Measurements from ENCODE around the gene KNOP1. TPM values are rescaled to one million over a fixed set of nuclear protein-coding genes. Genes with fewer than 3 reads are reported as not detected.
A peak's percentile ranks its signal among the peaks of the same experiment; 100 is the strongest.

The KNOP1 gene
- total and polyA plus RNA-seq, 2 donors (not counting 3 experiments of a cell fraction or from before 2014, with no cell fraction given): 6.7 to 33.5 TPM

GRCh38 chr16:19718624-19718965, 568 bp upstream of the KNOP1 start:
- FAIRE-seq: no peak

More at GRCh38 chr16:19718624-19718965, 568 bp upstream of the KNOP1 start:
- Histone ChIP-seq H3K9ac (replicated peaks; ENCODE audit: extremely low read depth, insufficient read depth, low read length) (peak overlapping the region; percentile 96), H3K36me3 (ENCODE audit: control insufficient read depth in 2 of 2, extremely low read depth in 1 of 2, insufficient read depth in 2 of 2, low read length in 2 of 2) (peaks cover 0 to 5% of the 10 kb centered on the region in 2 experiments), H3K4me3 (replicated peaks in 1 of 3; ENCODE audit: insufficient read depth in 1 of 3, low read depth in 1 of 3, low read length in 3 of 3) (peak overlapping the region; percentile 68 to 100 (median 99)), H3K27ac (ENCODE audit: insufficient read depth, low read depth, low read length) (no peak overlapping the region), H3K79me2 (ENCODE audit: control insufficient read depth, insufficient read depth, low read length) (peaks cover 34% of the 10 kb centered on the region), H3K4me1 (ENCODE audit: control insufficient read depth, extremely low read depth, insufficient read depth, low read length) (peaks cover 13% of the 10 kb centered on the region), H4K20me1 (replicated peaks; ENCODE audit: control insufficient read depth, extremely low read depth, insufficient read depth, low read length) (no peaks in the 10 kb centered on the region), H3K4me2 (ENCODE audit: insufficient read depth, low read length) (peak overlapping the region; percentile 97), H3K27me3 (ENCODE audit: control insufficient read depth in 2 of 2, insufficient read depth in 2 of 2, low read length in 2 of 2) (no peaks in the 10 kb centered on the region), H2AFZ (ENCODE audit: low read depth, low read length) (peak overlapping the region; percentile 99), H3K9me1 (replicated peaks; ENCODE audit: control insufficient read depth, extremely low read depth, insufficient read depth, low read length) (no peaks in the 10 kb centered on the region), H3K9me3 (replicated peaks; ENCODE audit: control insufficient read depth, insufficient read depth, low read length) (no peaks in the 10 kb centered on the region)
- intact Hi-C loops (cut with micrococcal nuclease) (loop anchor here (1.0 to 5.0 kb wide), 5 partner anchors 22 to 168 kb away; partner anchors contain the start of gene VPS35L), dilution Hi-C loops (cut with MboI; ENCODE audit: extremely low pct_ligation_motif_present, low sequenced_read_pairs) (no loop called here)
- POLR2A ChIA-PET: no interaction called here
- CTCF ChIA-PET: interaction anchor here (1.0 to 2.5 kb wide), 8 partner anchors 23 to 168 kb away, joined by 3 to 14 read pairs (median 4); partner anchors contain the start of gene GPRC5B
- no TSS peak for BruUV-seq (replicated peaks)
- TF ChIP-seq GATA2 (IDR thresholded peaks at IDR 0.05; ENCODE audit: insufficient read depth, insufficient read length, low read depth, low read length): no peak
- no peak for TF ChIP-seq EZH2 (IDR thresholded peaks at IDR 0.05; ENCODE audit: borderline replicate concordance, low read depth, low read length, severe bottlenecking)
- no peak for TF ChIP-seq FOS (IDR thresholded peaks at IDR 0.05; ENCODE audit: borderline replicate concordance, insufficient read depth, low read length)
- no peak for TF ChIP-seq MYC (IDR thresholded peaks at IDR 0.05; ENCODE audit: low read depth, low read length)
- TF ChIP-seq MAX (IDR thresholded peaks at IDR 0.05; ENCODE audit: insufficient read depth, insufficient read length): no peak
- no peak for TF ChIP-seq POLR2A (IDR thresholded peaks at IDR 0.05; ENCODE audit: low read depth, low read length)
- no peak for TF ChIP-seq POLR2AphosphoS5 (IDR thresholded peaks at IDR 0.05; ENCODE audit: insufficient read depth, low read depth, low read length)
- no peak for TF ChIP-seq JUN (IDR thresholded peaks at IDR 0.05; ENCODE audit: borderline replicate concordance, insufficient read depth, insufficient read length, low read depth)
- TF ChIP-seq CTCF (IDR thresholded peaks at IDR 0.05; ENCODE audit: extremely low read depth in 1 of 2, insufficient read depth in 1 of 2, low read depth in 1 of 2, low read length in 2 of 2): no peak
- DNase-seq (ENCODE audit: low read depth, low spot score): no peak

Measured in endothelial cell of umbilical vein (primary cell).